Measurements from ENCODE around the gene KDM4E. TPM values are rescaled to one million over a fixed set of nuclear protein-coding genes. Genes with fewer than 3 reads are reported as not detected.

The KDM4E gene
- polyA plus RNA-seq, 1 donor (not counting 4 experiments of a cell fraction or from before 2014, with no cell fraction given), result not detected

GRCh38 chr11:95005642-95006041, 19.4 kb upstream of the KDM4E start:
- Histone ChIP-seq H3K4me3 (ENCODE audit: control insufficient read depth in 2 of 3, extremely low read depth in 1 of 3, insufficient read depth in 2 of 3, low read depth in 1 of 3, low read length in 3 of 3) (no peak overlapping the region), H3K9me3 (ENCODE audit: control insufficient read depth, low read depth, low read length) (no peaks in the 10 kb centered on the region), H3K4me1 (ENCODE audit: control insufficient read depth, extremely low read depth, insufficient read depth, low read length) (no peaks in the 10 kb centered on the region), H3K27ac (ENCODE audit: control insufficient read depth, insufficient read depth, low read length) (no peak overlapping the region), H3K36me3 (ENCODE audit: control insufficient read depth in 2 of 2, extremely low read depth in 1 of 2, insufficient read depth in 2 of 2, low read length in 2 of 2) (no peaks in the 10 kb centered on the region), H3K9ac (ENCODE audit: control insufficient read depth, extremely low read depth, insufficient read depth, low read length) (no peak overlapping the region), H4K20me1 (ENCODE audit: control insufficient read depth, extremely low read depth, insufficient read depth, low read length) (no peaks in the 10 kb centered on the region), H3K4me2 (ENCODE audit: control insufficient read depth, extremely low read depth, insufficient read depth, low read depth, low read length) (no peak overlapping the region), H3K9me1 (ENCODE audit: control insufficient read depth, extremely low read depth, insufficient read depth, low read length) (no peaks in the 10 kb centered on the region), H3K27me3 (ENCODE audit: control insufficient read depth, extremely low read depth, insufficient read depth, low read length) (no peaks in the 10 kb centered on the region), H3K79me2 (ENCODE audit: control insufficient read depth, insufficient read depth, low read length) (no peaks in the 10 kb centered on the region), H2AFZ (ENCODE audit: control insufficient read depth, low read length) (no peak overlapping the region)
- dilution Hi-C loops (cut with MboI; ENCODE audit: extremely low pct_ligation_motif_present, low sequenced_read_pairs), result no loop called here
- DNase-seq (ENCODE audit: low read depth, low spot score) (no peak), FAIRE-seq (no peak)
- no peak for TF ChIP-seq EZH2 (IDR thresholded peaks at IDR 0.05; ENCODE audit: low read length)
- TF ChIP-seq, protein P1, sequence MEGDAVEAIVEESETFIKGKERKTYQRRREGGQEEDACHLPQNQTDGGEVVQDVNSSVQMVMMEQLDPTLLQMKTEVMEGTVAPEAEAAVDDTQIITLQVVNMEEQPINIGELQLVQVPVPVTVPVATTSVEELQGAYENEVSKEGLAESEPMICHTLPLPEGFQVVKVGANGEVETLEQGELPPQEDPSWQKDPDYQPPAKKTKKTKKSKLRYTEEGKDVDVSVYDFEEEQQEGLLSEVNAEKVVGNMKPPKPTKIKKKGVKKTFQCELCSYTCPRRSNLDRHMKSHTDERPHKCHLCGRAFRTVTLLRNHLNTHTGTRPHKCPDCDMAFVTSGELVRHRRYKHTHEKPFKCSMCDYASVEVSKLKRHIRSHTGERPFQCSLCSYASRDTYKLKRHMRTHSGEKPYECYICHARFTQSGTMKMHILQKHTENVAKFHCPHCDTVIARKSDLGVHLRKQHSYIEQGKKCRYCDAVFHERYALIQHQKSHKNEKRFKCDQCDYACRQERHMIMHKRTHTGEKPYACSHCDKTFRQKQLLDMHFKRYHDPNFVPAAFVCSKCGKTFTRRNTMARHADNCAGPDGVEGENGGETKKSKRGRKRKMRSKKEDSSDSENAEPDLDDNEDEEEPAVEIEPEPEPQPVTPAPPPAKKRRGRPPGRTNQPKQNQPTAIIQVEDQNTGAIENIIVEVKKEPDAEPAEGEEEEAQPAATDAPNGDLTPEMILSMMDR (optimal IDR thresholded peaks at IDR 0.05 in 1 of 3, IDR thresholded peaks at IDR 0.05 in 1 of 3, conservative IDR thresholded peaks at IDR 0.05 in 1 of 3; ENCODE audit: extremely low read depth in 1 of 3, insufficient read depth in 2 of 3, low read length in 3 of 3), result no peak

- no peak for FAIRE-seq
- Histone ChIP-seq H3K4me2 (ENCODE audit: control insufficient read depth, extremely low read depth, insufficient read depth, low read depth, low read length) (no peak overlapping the region), H3K79me2 (ENCODE audit: control insufficient read depth, insufficient read depth, low read length) (no peaks in the 10 kb centered on the region), H3K36me3 (ENCODE audit: control insufficient read depth in 2 of 2, extremely low read depth in 1 of 2, insufficient read depth in 2 of 2, low read length in 2 of 2) (no peaks in the 10 kb centered on the region), H4K20me1 (ENCODE audit: control insufficient read depth, extremely low read depth, insufficient read depth, low read length) (no peaks in the 10 kb centered on the region), H3K9ac (ENCODE audit: control insufficient read depth, extremely low read depth, insufficient read depth, low read length) (no peak overlapping the region), H3K9me1 (ENCODE audit: control insufficient read depth, extremely low read depth, insufficient read depth, low read length) (no peaks in the 10 kb centered on the region), H3K4me1 (ENCODE audit: control insufficient read depth, extremely low read depth, insufficient read depth, low read length) (no peaks in the 10 kb centered on the region), H2AFZ (ENCODE audit: control insufficient read depth, low read length) (no peak overlapping the region), H3K27me3 (ENCODE audit: control insufficient read depth, extremely low read depth, insufficient read depth, low read length) (no peaks in the 10 kb centered on the region), H3K9me3 (ENCODE audit: control insufficient read depth, low read depth, low read length) (no peaks in the 10 kb centered on the region), H3K27ac (ENCODE audit: control insufficient read depth, insufficient read depth, low read length) (no peak overlapping the region), H3K4me3 (ENCODE audit: control insufficient read depth in 2 of 3, extremely low read depth in 1 of 3, insufficient read depth in 2 of 3, low read depth in 1 of 3, low read length in 3 of 3) (no peak overlapping the region)
- dilution Hi-C loops (cut with MboI; ENCODE audit: extremely low pct_ligation_motif_present, low sequenced_read_pairs), result no loop called here
- TF ChIP-seq, protein P1 (optimal IDR thresholded peaks at IDR 0.05 in 1 of 3, IDR thresholded peaks at IDR 0.05 in 1 of 3, conservative IDR thresholded peaks at IDR 0.05 in 1 of 3; ENCODE audit: extremely low read depth in 1 of 3, insufficient read depth in 2 of 3, low read length in 3 of 3), result no peak
- TF ChIP-seq EZH2 (IDR thresholded peaks at IDR 0.05; ENCODE audit: low read length), result no peak
- no peak for DNase-seq (ENCODE audit: low read depth, low spot score)
These were observed 13.7 kb upstream of the KDM4E start for GRCh38 chr11:95011376-95011775.
